ENCODE data around the gene CPED1. TPM values are rescaled to one million over a fixed set of nuclear protein-coding genes. Genes with fewer than 3 reads are reported as not detected.

Gene CPED1
- total and polyA plus RNA-seq, 7 donors: 1.2 to 120 (median 79.6) TPM

- H3K9me3 ChIP-seq: no peaks in the 10 kb centered on the region
- H3K27me3 ChIP-seq: no peaks in the 10 kb centered on the region
- TF ChIP-seq CTCF (IDR thresholded peaks at IDR 0.05) (no peak), POLR2AphosphoS5 (IDR thresholded peaks at IDR 0.05) (no peak), EP300 (IDR thresholded peaks at IDR 0.05) (no peak), POLR2A (IDR thresholded peaks at IDR 0.05) (no peak)
- H3K4me1 ChIP-seq: peaks cover 0 to 48% (median 34%) of the 10 kb centered on the region in 4 donors
- DNase-seq: no peak
- WGBS, 2 donors: 89% methylated on average over 1 of the region's 1 CpG
- no peaks in the 10 kb centered on the region for H3K36me3 ChIP-seq
- H3K27ac ChIP-seq: no peak overlapping the region
- intact Hi-C loops (cut with DNase I): no loop called here
- H3K4me3 ChIP-seq: no peak overlapping the region
Observed at GRCh38 chr7:121011401-121011800, 22.9 kb downstream of the CPED1 start.

- peak in 1 of 4 donors; percentile 24 for TF ChIP-seq POLR2AphosphoS5 (IDR thresholded peaks at IDR 0.05)
- no peak for TF ChIP-seq EP300 (IDR thresholded peaks at IDR 0.05)
- no peak for TF ChIP-seq POLR2A (IDR thresholded peaks at IDR 0.05)
- TF ChIP-seq CTCF (IDR thresholded peaks at IDR 0.05): no peak
- intact Hi-C loops (cut with DNase I): no loop called here
- no peaks in the 10 kb centered on the region for H3K36me3 ChIP-seq
- no peaks in the 10 kb centered on the region for H3K27me3 ChIP-seq
- H3K27ac ChIP-seq: peak overlapping the region in 1 of 4 donors; percentile 25
- H3K4me1 ChIP-seq: peaks cover 0 to 50% (median 32%) of the 10 kb centered on the region in 4 donors
- no peak for DNase-seq
- H3K9me3 ChIP-seq: no peaks in the 10 kb centered on the region
- 90 to 92% methylated on average over 6 of the region's 6 CpGs for WGBS, 2 donors
- no peak overlapping the region for H3K4me3 ChIP-seq
Observed at GRCh38 chr7:121012170-121012874, 23.8 kb downstream of the CPED1 start.

- H3K27ac ChIP-seq: peak overlapping the region in 1 of 4 donors; percentile 25
- no peak overlapping the region for H3K4me3 ChIP-seq
- TF ChIP-seq CTCF (IDR thresholded peaks at IDR 0.05) (no peak), POLR2AphosphoS5 (IDR thresholded peaks at IDR 0.05) (no peak), POLR2A (IDR thresholded peaks at IDR 0.05) (no peak), EP300 (IDR thresholded peaks at IDR 0.05) (no peak)
- no peak for DNase-seq
- no peaks in the 10 kb centered on the region for H3K9me3 ChIP-seq
- peaks cover 0 to 56% (median 32%) of the 10 kb centered on the region in 4 donors for H3K4me1 ChIP-seq
- H3K27me3 ChIP-seq: no peaks in the 10 kb centered on the region
- WGBS, 2 donors: 34 to 64% methylated on average over 2 of the region's 2 CpGs
- intact Hi-C loops (cut with DNase I): no loop called here
- no peaks in the 10 kb centered on the region for H3K36me3 ChIP-seq
Observed at GRCh38 chr7:121012919-121013318, 24.4 kb downstream of the CPED1 start.

- Histone ChIP-seq H3K36me3 (no peaks in the 10 kb centered on the region), H3K9me3 (no peaks in the 10 kb centered on the region), H3K4me1 (peaks cover 0 to 80% (median 50%) of the 10 kb centered on the region in 4 donors), H3K4me3 (no peak overlapping the region), H3K27me3 (no peaks in the 10 kb centered on the region), H3K27ac (peak overlapping the region in 3 of 4 donors; percentile 72 to 80 (median 79))
- 93% methylated on average over 4 of the region's 4 CpGs for WGBS, 2 donors
- intact Hi-C loops (cut with DNase I): no loop called here
- DNase-seq: no peak
- TF ChIP-seq CTCF (IDR thresholded peaks at IDR 0.05) (no peak), POLR2AphosphoS5 (IDR thresholded peaks at IDR 0.05) (no peak), EP300 (IDR thresholded peaks at IDR 0.05) (no peak)
Observed at GRCh38 chr7:121015560-121015959, 27.0 kb downstream of the CPED1 start.
